Coronary artery (tissue), 2 donors: ENCODE data around the gene DBF4.
"Not testable (repeated sequence)": the region's sequence is repeated elsewhere in the genome, so short reads cannot be mapped to it uniquely, and the experiment has no call there.

Experiments used
- DNase-seq: peaks from one replicate; pipeline ENCODE4 v3.0.0-alpha.2; 2017; ENCODE audit warnings: low spot score
- H3K27ac ChIP-seq, 2 donors: fragments of 200-600 bp; sonication (generic); one replicate each; pipeline ENCODE4 v1.5.1; 2016 to 2019
- H3K4me3 ChIP-seq: fragments of 200-600 bp; sonication (generic); 2 replicates; pipeline ENCODE4 v1.5.1; 2016; ENCODE audit warnings: mild to moderate bottlenecking, moderate library complexity
- TF ChIP-seq, protein P1 (sequence below): fragments of 200-600 bp; sonication (generic); IDR thresholded peaks from one replicate; pipeline ENCODE4 v1.5.1; 2019; ENCODE audit warnings: antibody characterized with exemption

DBF4 gene

DNA sequence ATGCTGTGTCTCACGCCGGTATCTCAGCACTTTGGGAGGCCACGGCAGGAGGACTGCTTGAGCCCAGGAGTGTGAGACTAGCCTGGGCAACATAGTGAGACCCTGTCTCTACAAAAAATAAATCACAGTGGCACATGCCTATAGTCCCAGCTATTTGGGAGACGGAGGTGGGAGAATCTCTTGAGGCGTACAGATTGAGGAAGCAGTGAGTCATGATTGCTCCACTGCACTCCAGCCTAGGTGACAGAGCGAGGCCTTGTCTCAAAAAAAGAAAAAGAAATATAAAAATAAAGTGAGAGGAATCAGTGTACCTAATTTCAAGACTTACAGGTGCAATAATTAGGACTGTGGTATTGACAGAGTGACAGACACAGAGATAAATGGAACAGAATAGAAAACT lies 24.0 kb upstream of the DBF4 start:
- H3K4me3 ChIP-seq: no peak overlapping the region

DNA sequence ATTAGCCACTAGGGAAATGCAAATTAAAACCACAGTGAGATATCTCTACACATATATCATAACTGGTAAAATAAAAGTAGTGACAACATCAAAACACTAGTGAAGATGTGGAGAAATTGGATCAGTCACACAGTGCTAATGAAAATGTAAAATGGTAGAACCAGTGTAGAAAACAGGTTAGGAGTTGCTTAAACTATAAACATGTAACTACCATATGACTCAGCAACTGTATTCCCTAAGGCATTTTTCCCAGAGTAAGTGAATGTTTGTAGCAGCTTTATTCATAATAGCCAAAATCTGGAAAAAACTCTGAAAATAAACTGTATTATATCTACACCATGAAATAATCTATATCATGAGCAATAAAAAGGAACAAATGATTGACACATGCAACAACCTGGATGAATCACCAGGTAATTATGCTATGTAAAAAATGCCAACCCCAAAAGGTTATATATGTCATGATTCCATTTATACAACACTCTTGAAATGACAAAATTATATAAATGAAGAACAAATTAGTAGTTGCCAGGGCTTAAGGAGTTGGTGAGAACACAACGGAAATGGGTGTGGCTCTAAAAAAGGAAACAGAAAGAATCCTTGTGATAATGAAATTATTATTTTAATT lies 22.9 kb upstream of the DBF4 start:
- Histone ChIP-seq H3K27ac (no peak overlapping the region), H3K4me3 (no peak overlapping the region)
- TF ChIP-seq, protein P1, sequence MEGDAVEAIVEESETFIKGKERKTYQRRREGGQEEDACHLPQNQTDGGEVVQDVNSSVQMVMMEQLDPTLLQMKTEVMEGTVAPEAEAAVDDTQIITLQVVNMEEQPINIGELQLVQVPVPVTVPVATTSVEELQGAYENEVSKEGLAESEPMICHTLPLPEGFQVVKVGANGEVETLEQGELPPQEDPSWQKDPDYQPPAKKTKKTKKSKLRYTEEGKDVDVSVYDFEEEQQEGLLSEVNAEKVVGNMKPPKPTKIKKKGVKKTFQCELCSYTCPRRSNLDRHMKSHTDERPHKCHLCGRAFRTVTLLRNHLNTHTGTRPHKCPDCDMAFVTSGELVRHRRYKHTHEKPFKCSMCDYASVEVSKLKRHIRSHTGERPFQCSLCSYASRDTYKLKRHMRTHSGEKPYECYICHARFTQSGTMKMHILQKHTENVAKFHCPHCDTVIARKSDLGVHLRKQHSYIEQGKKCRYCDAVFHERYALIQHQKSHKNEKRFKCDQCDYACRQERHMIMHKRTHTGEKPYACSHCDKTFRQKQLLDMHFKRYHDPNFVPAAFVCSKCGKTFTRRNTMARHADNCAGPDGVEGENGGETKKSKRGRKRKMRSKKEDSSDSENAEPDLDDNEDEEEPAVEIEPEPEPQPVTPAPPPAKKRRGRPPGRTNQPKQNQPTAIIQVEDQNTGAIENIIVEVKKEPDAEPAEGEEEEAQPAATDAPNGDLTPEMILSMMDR: no peak
- no peak for DNase-seq

More for the DNA sequence above, 24.0 kb upstream of the DBF4 start:
- TF ChIP-seq, protein P1: no peak
- DNase-seq: no peak
- no peak overlapping the region for H3K27ac ChIP-seq

DNA sequence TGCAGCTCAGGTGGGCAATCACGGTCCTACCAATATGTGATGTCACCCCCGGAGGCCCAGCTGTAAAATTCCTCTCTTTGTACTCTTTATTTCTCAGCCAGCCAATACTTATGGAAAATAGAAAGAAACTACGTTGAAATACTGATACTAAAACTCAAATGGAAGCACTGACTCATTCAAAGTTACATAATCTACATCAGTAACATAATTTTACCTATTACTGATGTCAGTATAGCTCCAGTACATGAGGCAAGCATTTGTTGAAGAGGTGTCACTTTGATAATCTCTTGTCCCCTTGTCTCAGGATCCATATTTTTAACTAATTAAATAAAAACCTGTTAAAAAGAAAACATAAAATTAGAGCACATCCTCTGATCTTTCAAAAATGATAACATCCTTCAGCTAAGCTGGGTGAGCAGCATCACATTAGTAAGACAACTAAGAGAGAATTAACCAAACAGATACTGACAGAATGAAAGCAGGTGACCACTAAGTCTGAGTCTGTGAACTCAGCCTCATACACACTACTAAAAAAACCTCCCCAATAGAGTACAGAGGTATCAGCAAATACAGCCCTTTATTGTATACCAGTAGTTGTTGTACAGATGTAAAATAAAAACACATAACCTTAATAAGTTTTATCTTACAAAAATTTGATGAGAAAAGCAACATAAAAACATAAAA lies 17.7 kb upstream of the DBF4 start:
- TF ChIP-seq, protein P1: no peak
- no peak for DNase-seq
- Histone ChIP-seq H3K27ac (no peak overlapping the region), H3K4me3 (no peak overlapping the region)

DNA sequence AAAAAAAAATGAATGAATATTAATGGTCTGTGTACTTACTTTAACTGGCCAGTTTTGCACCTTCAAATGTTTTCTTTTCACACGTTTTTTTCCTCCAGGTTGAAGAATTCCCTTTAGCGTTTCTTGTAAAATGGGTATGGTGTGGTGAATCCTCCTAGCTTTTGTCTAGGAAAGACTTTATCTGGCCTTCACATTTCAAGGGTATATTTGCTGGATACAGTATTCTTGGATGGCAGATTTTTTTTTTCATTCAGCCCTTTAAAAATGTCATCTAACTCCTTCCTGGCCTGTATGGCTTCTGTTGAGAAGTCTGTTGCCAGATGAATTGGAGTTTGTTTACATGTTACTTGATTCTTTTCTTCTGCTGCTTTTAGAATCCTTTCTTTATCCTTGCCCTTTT lies 10.2 kb upstream of the DBF4 start:
- no peak overlapping the region for H3K27ac ChIP-seq
- DNase-seq: no peak
- no peak overlapping the region for H3K4me3 ChIP-seq
- TF ChIP-seq, protein P1: no peak

DNA sequence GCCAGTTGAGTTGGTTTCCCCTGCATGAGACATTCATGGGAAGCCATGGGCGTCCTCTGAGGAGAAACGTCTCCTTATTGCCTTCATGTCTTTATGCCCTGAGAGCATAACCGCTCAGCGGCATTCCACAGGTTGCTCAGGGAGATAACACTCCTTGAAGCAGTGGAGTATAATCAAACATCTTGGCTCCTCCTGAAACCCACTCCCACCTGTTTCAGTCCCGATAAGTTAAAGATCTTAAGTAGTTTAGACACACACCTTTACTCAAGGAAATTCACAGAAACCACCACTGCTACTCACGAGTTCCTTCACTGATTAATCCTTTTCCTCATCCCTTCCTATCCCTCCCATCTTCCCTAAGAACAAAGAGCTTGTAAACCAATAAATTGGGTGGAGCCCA lies 9.8 kb upstream of the DBF4 start:
- H3K4me3 ChIP-seq, H3K27ac ChIP-seq, DNase-seq: not testable (repeated sequence)

DNA sequence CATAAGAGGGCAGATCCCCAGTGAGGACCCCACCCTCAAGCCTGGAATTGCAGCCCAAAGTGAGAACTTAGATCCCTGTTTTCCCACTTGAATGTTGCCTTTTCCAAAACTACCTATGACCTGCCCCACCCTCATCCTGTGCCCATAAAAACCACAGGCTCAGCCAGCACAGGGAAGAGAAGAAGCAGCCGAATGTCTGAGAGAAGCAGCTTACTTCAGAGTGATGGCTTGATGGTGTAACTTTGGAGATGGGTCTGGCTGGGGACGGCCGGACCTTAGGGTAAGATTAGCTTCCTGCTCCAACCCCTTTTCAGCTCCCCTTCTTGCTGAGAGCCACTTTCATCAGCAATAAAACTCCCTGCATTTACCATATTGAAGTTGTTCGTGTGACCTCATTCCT lies 5.8 kb upstream of the DBF4 start:
- Histone ChIP-seq H3K4me3 (no peak overlapping the region), H3K27ac (no peak overlapping the region)
- no peak for DNase-seq
- TF ChIP-seq, protein P1: no peak

DNA sequence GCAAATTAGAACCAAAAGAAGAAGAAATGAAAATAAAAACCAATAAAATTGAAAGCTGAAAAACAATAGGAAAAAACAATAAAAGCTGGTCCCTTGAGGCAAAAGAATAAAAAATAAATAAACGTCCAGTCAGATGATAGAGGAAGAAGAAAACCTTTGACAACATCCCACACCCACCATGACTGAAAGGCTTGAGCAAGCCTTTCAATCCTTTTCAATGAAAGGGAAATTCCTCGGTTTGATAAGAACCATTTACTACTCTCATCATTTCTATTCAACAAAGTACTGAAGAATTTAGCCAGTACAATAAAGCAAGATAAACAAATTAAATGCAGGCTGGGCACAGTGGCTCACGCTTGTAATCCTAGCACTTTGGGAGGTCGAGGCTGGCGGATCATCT lies 3.9 kb upstream of the DBF4 start:
- no peak for DNase-seq
- TF ChIP-seq, protein P1: no peak
- no peak overlapping the region for H3K27ac ChIP-seq
- H3K4me3 ChIP-seq: no peak overlapping the region

DNA sequence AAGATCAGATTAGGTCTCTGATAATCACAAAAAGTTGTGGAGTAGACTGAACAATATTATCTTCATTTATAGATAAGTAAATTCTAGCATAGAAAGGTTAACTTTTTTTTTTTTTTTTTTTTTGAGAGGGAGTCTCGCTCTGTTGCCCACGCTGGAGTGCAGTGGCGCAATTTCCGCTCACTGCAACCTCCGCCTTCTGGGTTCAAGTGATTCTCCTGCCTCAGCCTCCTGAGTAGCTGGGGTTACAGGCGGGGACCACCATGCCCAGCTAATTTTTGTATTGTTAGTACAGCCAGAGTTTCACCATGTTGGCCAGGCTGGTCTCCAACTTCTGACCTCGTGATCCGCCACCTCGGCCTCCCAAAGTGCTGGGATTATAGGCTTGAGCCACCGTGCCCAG lies 3.0 kb upstream of the DBF4 start:
- H3K27ac ChIP-seq, H3K4me3 ChIP-seq: not testable (repeated sequence)

More for the DNA sequence above, 3.0 kb upstream of the DBF4 start:
- DNase-seq: not testable (repeated sequence)
